Parathyroid adenoma (tissue), 2 donors: ENCODE results near the gene TMCO4.

Experiments used
- H2AFZ ChIP-seq: fragments of 300-600 bp; sonication (generic); one replicate; pipeline ENCODE4 v1.7.0; 2017; ENCODE audit warnings: antibody characterized with exemption, mild to moderate bottlenecking
- H3K27ac ChIP-seq: fragments of 300-600 bp; sonication (generic); one replicate; pipeline ENCODE4 v1.7.0; 2017
- H3K27me3 ChIP-seq: fragments of 300-600 bp; sonication (generic); one replicate; pipeline ENCODE4 v1.7.0; 2017; ENCODE audit warnings: low read length; ENCODE audit not compliant: control insufficient read depth, insufficient read depth
- H3K36me3 ChIP-seq: fragments of 300-600 bp; sonication (generic); one replicate; pipeline ENCODE4 v1.7.0; 2017; ENCODE audit warnings: low read length; ENCODE audit not compliant: control insufficient read depth, insufficient read depth
- H3K4me1 ChIP-seq: fragments of 300-600 bp; sonication (generic); one replicate; pipeline ENCODE4 v1.7.0; 2017; ENCODE audit warnings: control low read depth
- H3K4me2 ChIP-seq: fragments of 300-600 bp; sonication (generic); one replicate; pipeline ENCODE4 v1.7.0; 2017; ENCODE audit warnings: low read length
- H3K4me3 ChIP-seq: fragments of 300-600 bp; sonication (generic); one replicate; pipeline ENCODE4 v1.7.0; 2017; ENCODE audit warnings: low read depth, low read length
- H3K79me2 ChIP-seq: fragments of 300-600 bp; sonication (generic); one replicate; pipeline ENCODE4 v1.7.0; 2017; ENCODE audit warnings: control low read depth
- H3K9ac ChIP-seq: fragments of 300-600 bp; sonication (generic); one replicate; pipeline ENCODE4 v1.7.0; 2017; ENCODE audit warnings: mild to moderate bottlenecking
- H3K9me3 ChIP-seq: fragments of 300-600 bp; sonication (generic); one replicate; pipeline ENCODE4 v1.7.0; 2017; ENCODE audit warnings: low read length; ENCODE audit not compliant: control insufficient read depth
- TF ChIP-seq, protein P1 (sequence below): fragments of 300-600 bp; sonication (generic); IDR thresholded peaks from one replicate; pipeline ENCODE4 v1.7.0; 2017; ENCODE audit warnings: antibody characterized with exemption, mild to moderate bottlenecking
- donor health status: primary hyperparathyroidism.

The TMCO4 gene

DNA sequence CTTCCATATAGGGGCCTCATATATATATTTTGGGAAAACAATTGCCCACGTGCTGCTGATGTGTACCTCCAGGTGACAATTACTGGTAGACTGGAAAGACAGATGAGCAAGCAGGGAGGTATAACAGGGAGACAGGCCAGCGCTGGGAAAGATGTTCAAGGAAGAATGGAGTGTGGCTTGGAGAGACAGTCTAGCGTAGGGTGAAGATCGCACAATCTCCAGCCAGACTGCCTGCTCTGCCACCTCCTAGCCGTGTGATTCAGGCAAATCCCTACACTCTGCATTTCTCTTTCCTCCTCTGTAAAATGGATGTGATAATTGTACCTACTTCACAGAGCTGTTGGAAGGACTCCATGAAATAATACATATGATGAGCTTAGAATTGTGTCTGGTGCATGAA lies 66.1 kb downstream of the TMCO4 start:
- Histone ChIP-seq H3K9ac (no peak overlapping the region), H3K27me3 (no peaks in the 10 kb centered on the region), H3K4me1 (peaks cover 7% of the 10 kb centered on the region), H3K9me3 (no peaks in the 10 kb centered on the region), H3K79me2 (no peaks in the 10 kb centered on the region), H3K4me2 (no peak overlapping the region), H3K4me3 (no peak overlapping the region), H3K36me3 (no peaks in the 10 kb centered on the region), H2AFZ (no peak overlapping the region), H3K27ac (no peak overlapping the region)
- TF ChIP-seq, protein P1, sequence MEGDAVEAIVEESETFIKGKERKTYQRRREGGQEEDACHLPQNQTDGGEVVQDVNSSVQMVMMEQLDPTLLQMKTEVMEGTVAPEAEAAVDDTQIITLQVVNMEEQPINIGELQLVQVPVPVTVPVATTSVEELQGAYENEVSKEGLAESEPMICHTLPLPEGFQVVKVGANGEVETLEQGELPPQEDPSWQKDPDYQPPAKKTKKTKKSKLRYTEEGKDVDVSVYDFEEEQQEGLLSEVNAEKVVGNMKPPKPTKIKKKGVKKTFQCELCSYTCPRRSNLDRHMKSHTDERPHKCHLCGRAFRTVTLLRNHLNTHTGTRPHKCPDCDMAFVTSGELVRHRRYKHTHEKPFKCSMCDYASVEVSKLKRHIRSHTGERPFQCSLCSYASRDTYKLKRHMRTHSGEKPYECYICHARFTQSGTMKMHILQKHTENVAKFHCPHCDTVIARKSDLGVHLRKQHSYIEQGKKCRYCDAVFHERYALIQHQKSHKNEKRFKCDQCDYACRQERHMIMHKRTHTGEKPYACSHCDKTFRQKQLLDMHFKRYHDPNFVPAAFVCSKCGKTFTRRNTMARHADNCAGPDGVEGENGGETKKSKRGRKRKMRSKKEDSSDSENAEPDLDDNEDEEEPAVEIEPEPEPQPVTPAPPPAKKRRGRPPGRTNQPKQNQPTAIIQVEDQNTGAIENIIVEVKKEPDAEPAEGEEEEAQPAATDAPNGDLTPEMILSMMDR = no peak

DNA sequence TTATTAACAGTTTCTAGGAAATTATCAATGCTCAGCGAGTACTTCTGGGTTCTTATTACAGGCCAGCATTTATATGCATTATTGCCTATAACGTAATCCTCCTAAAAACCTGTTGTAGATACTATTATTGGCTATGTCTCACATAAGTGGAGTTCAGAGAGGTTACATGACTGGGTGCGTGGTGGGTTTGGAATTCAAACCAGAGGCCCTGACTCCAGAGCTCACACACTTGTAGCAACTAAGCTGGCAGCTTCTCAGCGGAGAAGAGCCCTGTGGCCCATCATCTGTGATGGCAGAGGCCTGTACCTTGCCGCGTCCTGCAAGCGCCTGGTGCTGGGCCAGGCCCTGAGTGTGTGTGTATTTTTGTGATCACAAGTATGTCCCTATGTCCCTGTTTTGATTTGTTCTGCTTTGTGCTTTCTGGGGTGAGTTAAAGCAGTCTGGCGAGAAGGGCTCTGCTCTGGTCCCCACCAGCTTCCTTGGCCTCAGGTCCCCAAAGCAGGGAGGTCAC lies 68.3 kb downstream of the TMCO4 start:
- Histone ChIP-seq H2AFZ (no peak overlapping the region), H3K27ac (no peak overlapping the region), H3K4me2 (no peak overlapping the region), H3K27me3 (no peaks in the 10 kb centered on the region), H3K9me3 (no peaks in the 10 kb centered on the region), H3K4me1 (no peaks in the 10 kb centered on the region), H3K4me3 (no peak overlapping the region), H3K9ac (no peak overlapping the region), H3K36me3 (no peaks in the 10 kb centered on the region), H3K79me2 (no peaks in the 10 kb centered on the region)
- TF ChIP-seq, protein P1 = no peak

DNA sequence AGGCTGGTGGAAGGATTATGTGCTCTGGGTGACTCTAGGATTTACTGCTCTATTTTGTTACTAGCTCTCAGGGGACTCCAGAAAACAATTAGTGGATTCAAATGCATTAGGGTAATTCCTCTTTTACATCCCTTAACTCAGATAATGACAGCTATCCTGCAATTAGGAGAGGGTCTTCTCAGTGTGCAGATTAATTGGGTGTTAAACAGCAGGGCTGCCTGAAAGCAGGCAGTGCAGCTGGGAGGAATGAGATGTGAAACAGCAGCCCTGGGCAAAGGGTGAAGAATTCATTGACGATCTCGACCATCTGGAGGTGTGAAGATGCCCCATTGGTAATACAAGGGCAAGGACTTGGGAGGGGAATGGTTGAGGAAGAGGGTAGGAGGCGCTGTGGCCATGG lies 68.9 kb downstream of the TMCO4 start:
- H3K4me1 ChIP-seq = no peaks in the 10 kb centered on the region
- H3K9ac ChIP-seq = no peak overlapping the region
- no peaks in the 10 kb centered on the region for H3K36me3 ChIP-seq
- no peaks in the 10 kb centered on the region for H3K79me2 ChIP-seq
- H3K27ac ChIP-seq = no peak overlapping the region
- H2AFZ ChIP-seq = no peak overlapping the region
- no peaks in the 10 kb centered on the region for H3K9me3 ChIP-seq
- H3K4me2 ChIP-seq = no peak overlapping the region
- TF ChIP-seq, protein P1 = no peak
- H3K4me3 ChIP-seq = no peak overlapping the region
- no peaks in the 10 kb centered on the region for H3K27me3 ChIP-seq

DNA sequence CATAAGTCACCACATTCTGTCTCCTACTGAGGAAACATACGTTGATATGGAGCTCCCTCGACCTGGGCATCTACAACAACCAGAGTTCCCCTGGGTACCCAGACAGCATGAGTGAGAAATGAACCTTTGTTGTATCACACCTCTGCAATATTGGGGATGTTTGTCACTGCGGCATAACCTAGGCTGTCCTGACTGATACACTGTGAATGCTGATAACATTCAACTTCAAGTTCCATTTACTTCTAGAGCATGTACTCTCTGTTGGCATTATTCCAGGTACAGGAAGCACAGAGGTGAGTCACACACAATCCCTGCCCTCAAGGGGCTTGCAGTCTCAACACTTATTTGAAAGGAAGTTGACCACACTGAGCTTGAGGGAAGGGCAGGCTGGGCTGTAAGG lies 69.5 kb downstream of the TMCO4 start:
- Histone ChIP-seq H3K4me1 (no peaks in the 10 kb centered on the region), H3K9me3 (no peaks in the 10 kb centered on the region), H3K79me2 (no peaks in the 10 kb centered on the region), H3K4me2 (no peak overlapping the region), H3K4me3 (no peak overlapping the region), H3K27me3 (no peaks in the 10 kb centered on the region), H3K27ac (no peak overlapping the region), H2AFZ (no peak overlapping the region), H3K36me3 (no peaks in the 10 kb centered on the region), H3K9ac (no peak overlapping the region)
- TF ChIP-seq, protein P1 = no peak

DNA sequence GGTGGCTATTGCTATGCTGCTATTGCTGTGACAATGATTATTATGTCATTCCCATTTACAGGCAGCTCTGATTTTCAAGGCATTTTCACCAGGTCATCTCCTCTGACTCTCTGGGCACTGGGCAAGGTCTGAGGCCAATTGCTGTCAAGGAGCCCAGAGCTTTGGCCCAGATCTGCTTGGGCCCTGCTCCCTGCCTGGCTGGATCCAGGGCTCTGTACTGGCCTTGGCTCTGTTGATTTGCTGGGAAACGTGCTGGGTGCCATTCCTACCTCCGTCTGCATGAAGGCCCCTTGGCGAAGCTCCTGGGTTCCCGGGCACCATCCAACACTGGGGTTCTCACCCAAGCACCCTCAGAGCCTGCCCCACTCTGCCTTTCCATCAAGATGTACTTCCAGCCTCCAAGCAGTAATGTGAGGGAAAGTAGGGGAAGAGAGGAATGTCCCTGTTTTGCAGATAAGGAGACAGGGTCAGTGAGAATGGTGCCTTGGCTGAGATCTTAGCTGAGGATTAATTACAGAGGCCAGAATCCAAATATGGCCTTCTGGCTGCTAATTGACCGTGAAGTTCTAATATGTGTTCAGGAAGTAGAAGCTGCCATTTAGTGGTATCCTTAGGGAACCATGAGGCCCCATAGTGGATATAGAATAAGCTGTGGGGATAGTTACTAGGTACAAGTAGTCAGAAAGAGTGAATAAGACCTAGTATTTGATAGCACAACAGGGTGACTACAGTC lies 71.1 kb downstream of the TMCO4 start:
- Histone ChIP-seq H3K36me3 (no peaks in the 10 kb centered on the region), H3K27me3 (no peaks in the 10 kb centered on the region), H3K9me3 (no peaks in the 10 kb centered on the region), H3K4me2 (no peak overlapping the region), H2AFZ (no peak overlapping the region), H3K4me3 (no peak overlapping the region), H3K27ac (no peak overlapping the region), H3K4me1 (no peaks in the 10 kb centered on the region), H3K9ac (no peak overlapping the region), H3K79me2 (no peaks in the 10 kb centered on the region)
- TF ChIP-seq, protein P1 = no peak
